Measurements from ENCODE around the gene EFEMP1. TPM values are rescaled to one million over a fixed set of nuclear protein-coding genes. Genes with fewer than 3 reads are reported as not detected.

Gene EFEMP1
- total RNA-seq, 1 donor from 2014 or later = not detected

DNA sequence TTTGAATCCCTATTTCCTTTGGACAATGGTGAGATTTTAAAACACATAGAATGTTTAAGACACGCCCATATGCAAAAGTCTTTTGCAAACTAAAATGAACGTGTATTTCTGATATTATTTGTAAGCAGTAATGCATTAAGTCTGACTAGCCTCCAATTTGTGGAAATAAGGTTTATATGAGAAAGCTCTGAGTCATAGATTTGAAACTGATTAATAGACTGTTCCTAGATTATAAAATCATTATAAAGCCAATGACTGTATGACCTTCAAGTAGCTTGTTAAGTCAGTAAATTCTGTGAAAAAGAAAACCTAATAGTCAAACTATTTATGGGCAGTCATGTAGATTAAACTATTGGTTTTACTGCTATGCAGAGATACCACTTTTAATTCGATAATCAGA is 12.8 kb upstream of the EFEMP1 start:
- Mint-ChIP-seq H3K36me3 (ENCODE audit: low read depth) (no peaks in the 10 kb centered on the region), H3K9me3 (no peaks in the 10 kb centered on the region), H3K27ac (no peak overlapping the region), H3K4me3 (no peak overlapping the region), H3K4me1 (no peaks in the 10 kb centered on the region), H3K27me3 (peaks cover 3% of the 10 kb centered on the region)
- DNase-seq (no peak), ATAC-seq (ENCODE audit: low read depth) (no peak)
- TF ChIP-seq, protein P1, sequence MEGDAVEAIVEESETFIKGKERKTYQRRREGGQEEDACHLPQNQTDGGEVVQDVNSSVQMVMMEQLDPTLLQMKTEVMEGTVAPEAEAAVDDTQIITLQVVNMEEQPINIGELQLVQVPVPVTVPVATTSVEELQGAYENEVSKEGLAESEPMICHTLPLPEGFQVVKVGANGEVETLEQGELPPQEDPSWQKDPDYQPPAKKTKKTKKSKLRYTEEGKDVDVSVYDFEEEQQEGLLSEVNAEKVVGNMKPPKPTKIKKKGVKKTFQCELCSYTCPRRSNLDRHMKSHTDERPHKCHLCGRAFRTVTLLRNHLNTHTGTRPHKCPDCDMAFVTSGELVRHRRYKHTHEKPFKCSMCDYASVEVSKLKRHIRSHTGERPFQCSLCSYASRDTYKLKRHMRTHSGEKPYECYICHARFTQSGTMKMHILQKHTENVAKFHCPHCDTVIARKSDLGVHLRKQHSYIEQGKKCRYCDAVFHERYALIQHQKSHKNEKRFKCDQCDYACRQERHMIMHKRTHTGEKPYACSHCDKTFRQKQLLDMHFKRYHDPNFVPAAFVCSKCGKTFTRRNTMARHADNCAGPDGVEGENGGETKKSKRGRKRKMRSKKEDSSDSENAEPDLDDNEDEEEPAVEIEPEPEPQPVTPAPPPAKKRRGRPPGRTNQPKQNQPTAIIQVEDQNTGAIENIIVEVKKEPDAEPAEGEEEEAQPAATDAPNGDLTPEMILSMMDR (IDR thresholded peaks at IDR 0.05) = no peak
- POLR2A ChIA-PET = no interaction called here
- intact Hi-C loops (cut with micrococcal nuclease) = no loop called here
- CTCF ChIA-PET = no interaction called here

- no peaks in the 10 kb centered on the region for H3K4me1 Mint-ChIP-seq
- POLR2A ChIA-PET = no interaction called here
- no peak overlapping the region for H3K4me3 Mint-ChIP-seq
- H3K36me3 Mint-ChIP-seq (ENCODE audit: low read depth) = no peaks in the 10 kb centered on the region
- CTCF ChIA-PET = no interaction called here
- TF ChIP-seq, protein P1 (IDR thresholded peaks at IDR 0.05) = no peak
- H3K27me3 Mint-ChIP-seq = peaks cover 3% of the 10 kb centered on the region
- H3K27ac Mint-ChIP-seq = no peak overlapping the region
- intact Hi-C loops (cut with micrococcal nuclease) = no loop called here
- ATAC-seq (ENCODE audit: low read depth) = no peak
- no peak for DNase-seq
- H3K9me3 Mint-ChIP-seq = no peaks in the 10 kb centered on the region
Observed at GRCh38 chr2:55934337-55934736, 10.8 kb upstream of the EFEMP1 start.

DNA sequence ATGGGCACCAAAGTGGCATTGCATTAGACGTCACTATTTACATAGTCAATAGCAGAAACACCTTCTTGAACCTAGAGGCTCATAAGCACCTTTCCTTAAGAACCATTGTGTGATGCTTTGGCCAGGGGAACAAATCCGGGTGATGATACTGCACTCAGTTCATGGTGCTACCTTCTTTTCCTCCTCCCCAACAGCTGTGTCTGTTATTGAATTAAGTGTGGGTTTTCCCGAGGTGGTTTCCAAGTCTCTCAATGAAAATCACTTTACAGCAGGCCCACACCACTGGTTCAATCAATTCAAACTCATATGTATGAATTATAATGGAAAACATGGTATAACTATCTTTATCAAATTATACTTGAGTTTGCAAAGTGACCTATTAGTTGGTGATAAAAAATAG is 9.3 kb upstream of the EFEMP1 start:
- Mint-ChIP-seq H3K27me3 (peaks cover 7% of the 10 kb centered on the region), H3K9me3 (no peaks in the 10 kb centered on the region), H3K4me3 (no peak overlapping the region), H3K36me3 (ENCODE audit: low read depth) (no peaks in the 10 kb centered on the region), H3K27ac (no peak overlapping the region), H3K4me1 (no peaks in the 10 kb centered on the region)
- ATAC-seq (ENCODE audit: low read depth) = no peak
- ChIA-PET POLR2A (no interaction called here), CTCF (no interaction called here)
- intact Hi-C loops (cut with micrococcal nuclease) = no loop called here
- no peak for DNase-seq
- TF ChIP-seq, protein P1 (IDR thresholded peaks at IDR 0.05) = no peak

- TF ChIP-seq, protein P1 (IDR thresholded peaks at IDR 0.05) = no peak
- Mint-ChIP-seq H3K36me3 (ENCODE audit: low read depth) (no peaks in the 10 kb centered on the region), H3K27me3 (peaks cover 12% of the 10 kb centered on the region), H3K4me1 (no peaks in the 10 kb centered on the region), H3K9me3 (no peaks in the 10 kb centered on the region), H3K4me3 (no peak overlapping the region), H3K27ac (no peak overlapping the region)
- CTCF ChIA-PET = no interaction called here
- ATAC-seq (ENCODE audit: low read depth) (no peak), DNase-seq (no peak)
- POLR2A ChIA-PET = no interaction called here
- intact Hi-C loops (cut with micrococcal nuclease) = no loop called here
Observed at GRCh38 chr2:55931281-55931680, 7.7 kb upstream of the EFEMP1 start.

GRCh38 chr2:55929476-55929875 is 5.9 kb upstream of the EFEMP1 start:
- TF ChIP-seq, protein P1 (IDR thresholded peaks at IDR 0.05) = no peak
- Mint-ChIP-seq H3K4me1 (no peaks in the 10 kb centered on the region), H3K27ac (no peak overlapping the region), H3K36me3 (ENCODE audit: low read depth) (no peaks in the 10 kb centered on the region), H3K9me3 (no peaks in the 10 kb centered on the region), H3K4me3 (no peak overlapping the region), H3K27me3 (peaks cover 16% of the 10 kb centered on the region)
- CTCF ChIA-PET = no interaction called here
- DNase-seq (no peak), ATAC-seq (ENCODE audit: low read depth) (no peak)
- intact Hi-C loops (cut with micrococcal nuclease) = no loop called here
- POLR2A ChIA-PET = no interaction called here

Data from activated B cell treated with CpG ODN at 0.5 μM for 24 hours (primary cell).